AG08396 (cell line): ENCODE data around the gene HMOX1.
"Not testable (repeated sequence)": the region's sequence is repeated elsewhere in the genome, so short reads cannot be mapped to it uniquely, and the experiment has no call there.

ENCODE experiments used
- DNase-seq: peaks from one replicate; pipeline ENCODE4 v3.0.0; 2012; ENCODE audit warnings: low spot score, mixed read lengths

HMOX1 gene

GRCh38 chr22:35434061-35434710, 53.3 kb downstream of the HMOX1 start:
- no peak for DNase-seq

GRCh38 chr22:35435201-35435740, 54.4 kb downstream of the HMOX1 start:
- no peak for DNase-seq

GRCh38 chr22:35436421-35436820, 55.5 kb downstream of the HMOX1 start:
- DNase-seq, result no peak

- DNase-seq, result peak; percentile 37
These were observed 56.2 kb downstream of the HMOX1 start for GRCh38 chr22:35437049-35437448.

- not testable (repeated sequence) for DNase-seq
These were observed 57.9 kb downstream of the HMOX1 start for GRCh38 chr22:35438673-35439364.

- no peak for DNase-seq
These were observed 58.4 kb downstream of the HMOX1 start for GRCh38 chr22:35439365-35439717.

- DNase-seq, result no peak
These were observed 59.2 kb downstream of the HMOX1 start for GRCh38 chr22:35440129-35440528.

- DNase-seq, result no peak
These were observed 60.7 kb downstream of the HMOX1 start for GRCh38 chr22:35441489-35442100.

- DNase-seq, result no peak
These were observed 61.6 kb downstream of the HMOX1 start for GRCh38 chr22:35442471-35442870.

- DNase-seq, result no peak
These were observed 62.4 kb downstream of the HMOX1 start for GRCh38 chr22:35443338-35443737.
